ENCODE results near the gene YAP1.

DNA sequence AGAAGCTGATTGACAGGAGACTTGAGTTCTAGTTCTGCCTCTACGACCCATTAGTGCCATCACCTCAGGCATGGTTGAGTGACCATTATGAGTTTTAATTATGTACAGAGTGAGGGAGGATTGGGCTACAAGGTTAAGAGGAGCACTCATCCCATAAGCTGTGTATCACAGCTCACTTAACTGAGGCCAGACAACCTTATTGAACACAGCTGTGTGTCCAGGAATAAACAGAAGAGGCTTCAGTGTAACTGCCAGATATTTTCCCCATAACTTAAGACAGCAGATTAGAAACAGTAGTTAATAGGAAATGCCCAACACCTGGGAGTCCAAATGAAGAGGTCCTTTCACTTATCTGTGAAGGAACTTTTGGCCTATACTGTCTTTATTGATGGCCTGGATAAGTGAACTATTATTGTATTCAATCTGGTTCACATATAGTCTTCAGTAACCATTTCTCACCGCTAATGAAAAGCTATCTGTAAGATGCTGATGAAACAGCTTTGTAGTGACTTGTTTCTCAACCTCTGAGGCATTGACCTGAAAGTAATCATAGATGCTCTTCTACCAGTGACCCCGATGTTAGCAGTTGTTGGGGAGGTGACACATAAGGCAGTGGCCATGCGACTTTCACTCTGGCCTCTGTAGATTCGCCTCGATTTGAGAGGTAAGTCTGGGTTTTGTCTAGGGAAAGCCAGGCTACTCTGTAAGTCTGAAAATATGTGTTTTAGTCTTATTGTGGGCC lies 41.7 kb downstream of the YAP1 start:
- TF ChIP-seq, protein P1, sequence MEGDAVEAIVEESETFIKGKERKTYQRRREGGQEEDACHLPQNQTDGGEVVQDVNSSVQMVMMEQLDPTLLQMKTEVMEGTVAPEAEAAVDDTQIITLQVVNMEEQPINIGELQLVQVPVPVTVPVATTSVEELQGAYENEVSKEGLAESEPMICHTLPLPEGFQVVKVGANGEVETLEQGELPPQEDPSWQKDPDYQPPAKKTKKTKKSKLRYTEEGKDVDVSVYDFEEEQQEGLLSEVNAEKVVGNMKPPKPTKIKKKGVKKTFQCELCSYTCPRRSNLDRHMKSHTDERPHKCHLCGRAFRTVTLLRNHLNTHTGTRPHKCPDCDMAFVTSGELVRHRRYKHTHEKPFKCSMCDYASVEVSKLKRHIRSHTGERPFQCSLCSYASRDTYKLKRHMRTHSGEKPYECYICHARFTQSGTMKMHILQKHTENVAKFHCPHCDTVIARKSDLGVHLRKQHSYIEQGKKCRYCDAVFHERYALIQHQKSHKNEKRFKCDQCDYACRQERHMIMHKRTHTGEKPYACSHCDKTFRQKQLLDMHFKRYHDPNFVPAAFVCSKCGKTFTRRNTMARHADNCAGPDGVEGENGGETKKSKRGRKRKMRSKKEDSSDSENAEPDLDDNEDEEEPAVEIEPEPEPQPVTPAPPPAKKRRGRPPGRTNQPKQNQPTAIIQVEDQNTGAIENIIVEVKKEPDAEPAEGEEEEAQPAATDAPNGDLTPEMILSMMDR (conservative IDR thresholded peaks at IDR 0.05; ENCODE audit: low read depth, low read length) = no peak
- TF ChIP-seq EZH2 (IDR thresholded peaks at IDR 0.05; ENCODE audit: borderline replicate concordance, low read depth, low read length, poor library complexity, severe bottlenecking) = no peak
